ENCODE data around the gene MAN1A1.

DNA sequence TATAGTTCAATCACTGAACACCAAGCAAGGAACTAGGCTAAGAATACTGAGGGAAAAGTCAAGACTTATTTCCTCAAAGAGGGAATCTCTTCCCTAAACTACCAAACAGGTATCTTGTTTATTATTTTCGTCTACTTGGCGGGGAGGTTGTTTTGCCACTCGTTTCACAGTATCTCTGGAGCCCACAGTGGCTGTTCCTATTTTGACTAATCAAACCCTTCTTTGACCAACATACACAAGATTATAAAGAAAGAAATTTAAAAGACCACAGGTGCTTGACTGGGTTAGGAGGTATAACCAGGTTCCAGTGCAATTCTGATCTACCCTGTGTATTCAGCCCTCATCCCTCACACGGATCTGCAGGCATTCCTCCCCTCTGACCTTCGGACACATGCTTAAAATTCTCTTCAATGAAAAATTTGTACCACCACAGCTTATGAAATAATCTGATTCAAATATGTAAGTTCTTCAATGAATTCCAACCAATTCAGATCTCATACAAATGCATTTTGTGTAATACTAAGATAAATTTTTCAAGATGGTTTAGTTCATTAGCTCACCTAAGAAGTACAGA is 5.9 kb downstream of the MAN1A1 start:
- TF ChIP-seq POLR2A (IDR thresholded peaks at IDR 0.05), result no peak
- TF ChIP-seq, protein P1, sequence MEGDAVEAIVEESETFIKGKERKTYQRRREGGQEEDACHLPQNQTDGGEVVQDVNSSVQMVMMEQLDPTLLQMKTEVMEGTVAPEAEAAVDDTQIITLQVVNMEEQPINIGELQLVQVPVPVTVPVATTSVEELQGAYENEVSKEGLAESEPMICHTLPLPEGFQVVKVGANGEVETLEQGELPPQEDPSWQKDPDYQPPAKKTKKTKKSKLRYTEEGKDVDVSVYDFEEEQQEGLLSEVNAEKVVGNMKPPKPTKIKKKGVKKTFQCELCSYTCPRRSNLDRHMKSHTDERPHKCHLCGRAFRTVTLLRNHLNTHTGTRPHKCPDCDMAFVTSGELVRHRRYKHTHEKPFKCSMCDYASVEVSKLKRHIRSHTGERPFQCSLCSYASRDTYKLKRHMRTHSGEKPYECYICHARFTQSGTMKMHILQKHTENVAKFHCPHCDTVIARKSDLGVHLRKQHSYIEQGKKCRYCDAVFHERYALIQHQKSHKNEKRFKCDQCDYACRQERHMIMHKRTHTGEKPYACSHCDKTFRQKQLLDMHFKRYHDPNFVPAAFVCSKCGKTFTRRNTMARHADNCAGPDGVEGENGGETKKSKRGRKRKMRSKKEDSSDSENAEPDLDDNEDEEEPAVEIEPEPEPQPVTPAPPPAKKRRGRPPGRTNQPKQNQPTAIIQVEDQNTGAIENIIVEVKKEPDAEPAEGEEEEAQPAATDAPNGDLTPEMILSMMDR (IDR thresholded peaks at IDR 0.05), result no peak

Data from thyroid gland (tissue), 4 donors.